Spleen (tissue), 13 donors: Measurements from ENCODE around the gene IHH. TPM values are rescaled to one million over a fixed set of nuclear protein-coding genes. Genes with fewer than 3 reads are reported as not detected.

Source experiments
- DNase-seq: peaks from one replicate; pipeline ENCODE4 v3.0.0-alpha.2; 2020
- H3K27ac ChIP-seq, 8 donors: fragments of 200-600 bp; sonication (generic) in 7 of 8; 1 replicate in 4 of 8; 2 replicates in 4 of 8; pipeline versions ENCODE4 v1.5.0 to v1.8.0; 2016 to 2021; ENCODE audit warnings: inconsistent platforms in 4 of 8, mild to moderate bottlenecking in 4 of 8, moderate library complexity in 1 of 8
- H3K27me3 ChIP-seq, 7 donors: fragments of 200-600 bp; sonication (generic) in 6 of 7; replicated peaks in 1 of 7; 1 replicate in 4 of 7; 2 replicates in 3 of 7; pipeline versions ENCODE4 v1.5.0 to v1.8.0; 2016 to 2021; ENCODE audit warnings: inconsistent platforms in 3 of 7, mild to moderate bottlenecking in 1 of 7
- H3K36me3 ChIP-seq, 6 donors: fragments of 200-600 bp; sonication (generic) in 5 of 6; 1 replicate in 4 of 6; 2 replicates in 2 of 6; pipeline versions ENCODE4 v1.5.0 to v1.8.0; 2016 to 2021; ENCODE audit warnings: inconsistent platforms in 2 of 6
- H3K4me1 ChIP-seq, 6 donors: fragments of 200-600 bp; sonication (generic) in 5 of 6; 1 replicate in 3 of 6; 2 replicates in 3 of 6; pipeline versions ENCODE4 v1.5.0 to v1.8.0; 2016 to 2021; ENCODE audit warnings: inconsistent platforms in 3 of 6
- H3K4me3 ChIP-seq, 8 donors: fragments of 200-600 bp; sonication (generic) in 7 of 8; 1 replicate in 4 of 8; 2 replicates in 4 of 8; pipeline versions ENCODE4 v1.5.0 to v1.8.0; 2016 to 2021; ENCODE audit warnings: inconsistent platforms in 4 of 8, mild to moderate bottlenecking in 4 of 8, moderate library complexity in 2 of 8
- H3K9me3 ChIP-seq, 8 donors: fragments of 200-600 bp; sonication (generic) in 7 of 8; 1 replicate in 4 of 8; 2 replicates in 4 of 8; pipeline versions ENCODE4 v1.5.0 to v1.8.0; 2016 to 2021; ENCODE audit warnings: inconsistent platforms in 4 of 8
- CTCF ChIP-seq, 11 experiments: fragments of 200-600 bp in 7 of 11; fragments of 450-650 bp in 4 of 11; sonication (generic) in 4 of 11; IDR thresholded peaks in 8 of 11; conservative IDR thresholded peaks in 3 of 11; 1 replicate in 7 of 11; 2 replicates in 4 of 11; pipeline versions ENCODE4 v1.4.0 to v1.8.0; 2016 to 2021; ENCODE audit warnings: antibody characterized with exemption in 11 of 11, inconsistent platforms in 4 of 11, mild to moderate bottlenecking in 1 of 11
- POLR2A ChIP-seq, 3 donors: fragments of 450-650 bp; IDR thresholded peaks; one replicate each; pipeline ENCODE4 v1.5.1; 2017; ENCODE audit warnings: antibody characterized with exemption in 3 of 3, mild to moderate bottlenecking in 1 of 3
- POLR2AphosphoS5 ChIP-seq, 3 donors: sonication (generic); formaldehyde crosslinking; IDR thresholded peaks; one replicate each; pipeline ENCODE4 v1.5.1; 2017; ENCODE audit warnings: antibody characterized with exemption in 3 of 3
- WGBS, 5 donors: extraction: QIAGEN DNeasy Blood & Tissue Kit in 3 of 5; methylation state at CpG; one replicate each; pipeline versions ENCODE4 v1.1.5 to v1.1.7; 2013 to 2018; 5-methylcytosine and 5-hydroxymethylcytosine counted together
- intact Hi-C: fragments of 100-400 bp; cut with DNase I; formaldehyde crosslinking; loops from one replicate; pipeline ENCODE4 v1.15.0; 2023; ENCODE audit warnings: low total_unique reads
- long read RNA-seq, 2 donors: transcript quantifications; one replicate each; lab custom pipeline, GENCODE V29; 2026
- polyA plus RNA-seq, 3 donors: library from polyadenylated mRNA; stranded (reverse); fragments of 200-250 nt; gene quantifications; one replicate each; pipeline ENCODE4 v1.2.1, GENCODE V29; 2013
- total RNA-seq, 7 donors: library from RNA; depleted of rRNA in 3 of 7; stranded (reverse); fragments of >200 nt in 3 of 7; fragmentation: NEBNext Ultra II Directional in 4 of 7; extraction: Animal tissue kit (Norgen Biotek cat#: 25700) in 4 of 7; gene quantifications; one replicate each; pipeline versions ENCODE4 v1.1.0 to v1.2.1, GENCODE V29; 2016 to 2021
- donor health status: healthy with polysubstance abuse.
- donor health status: DM: no; HTN: no; CAD: no; lungs with moderate emphysema.
- donor health status: DM: no; HTN: no; CAD: no.
- donor health status: Bipolar disorder and iron deficiency.
- donor health status: healthy.
- donor health status: DM: no; HTN: no; CAD: no.
- donor health status: DM: yes; HTN: yes; CAD: no.

IHH gene
- not detected for total RNA-seq
- under 1 TPM in 2 of 3 donors, not detected in 1; 0.06 to 0.13 TPM for polyA plus RNA-seq
- long read RNA-seq, donor 1 = 0 reads
- long read RNA-seq, donor 2 = 0 reads

GRCh38 chr2:219060821-219061791, at the start of gene IHH:
IHH (minus strand) TSS chr2:219060921; CDS start chr2:219060467, 454 bp downstream.
- WGBS, 5 donors = 2 to 5% (median 4%) methylated on average over 38 to 76 of the region's 76 CpGs
- peak within 1 kb of the TSS in 7 of 8 donors; percentile 4 to 61 (median 23) for H3K4me3 ChIP-seq
- no peak for TF ChIP-seq POLR2A (IDR thresholded peaks at IDR 0.05)
- H3K27ac ChIP-seq = no peak within 1 kb of the TSS
- no peaks in the 10 kb centered on the region for H3K9me3 ChIP-seq
- peaks cover 18 to 86% (median 71%) of the 10 kb centered on the region in 7 donors for H3K27me3 ChIP-seq
- no peak for DNase-seq
- H3K36me3 ChIP-seq = no peaks in the 10 kb centered on the region
- H3K4me1 ChIP-seq = peaks cover 27 to 46% (median 41%) of the 10 kb centered on the region in 6 donors
- intact Hi-C loops = no loop called here

- no peak overlapping the region for H3K27ac ChIP-seq
- no peaks in the 10 kb centered on the region for H3K9me3 ChIP-seq
- DNase-seq = no peak
- H3K27me3 ChIP-seq = no peaks in the 10 kb centered on the region
- TF ChIP-seq CTCF (IDR thresholded peaks at IDR 0.05 in 8 of 11, conservative IDR thresholded peaks at IDR 0.05 in 3 of 11) (no peak), POLR2AphosphoS5 (IDR thresholded peaks at IDR 0.05) (no peak), POLR2A (IDR thresholded peaks at IDR 0.05) (no peak)
- intact Hi-C loops = no loop called here
- 45 to 61% (median 49%) methylated on average over 3 of the region's 3 CpGs for WGBS, 5 donors
- H3K4me3 ChIP-seq = no peak overlapping the region
- peaks cover 0 to 37% (median 15%) of the 10 kb centered on the region in 6 donors for H3K4me1 ChIP-seq
- H3K36me3 ChIP-seq = peaks cover 0 to 6% (median 0%) of the 10 kb centered on the region in 6 donors
Measured at GRCh38 chr2:219109471-219109870, 48.8 kb upstream of the IHH start.

GRCh38 chr2:219107758-219108157, 47.0 kb upstream of the IHH start:
- Histone ChIP-seq H3K9me3 (no peaks in the 10 kb centered on the region), H3K27ac (peak overlapping the region in 1 of 8 donors; percentile 14), H3K4me3 (no peak overlapping the region), H3K27me3 (no peaks in the 10 kb centered on the region), H3K4me1 (peaks cover 0 to 37% (median 15%) of the 10 kb centered on the region in 6 donors), H3K36me3 (peaks cover 0 to under 1% (median 0%) of the 10 kb centered on the region in 6 donors)
- no peak for DNase-seq
- 29 to 59% (median 42%) methylated on average over 8 of the region's 8 CpGs for whole genome bisulfite sequencing, 5 donors
- intact Hi-C loops = no loop called here
- TF ChIP-seq POLR2AphosphoS5 (IDR thresholded peaks at IDR 0.05) = no peak
- no peak for TF ChIP-seq CTCF (IDR thresholded peaks at IDR 0.05 in 8 of 11, conservative IDR thresholded peaks at IDR 0.05 in 3 of 11)
- TF ChIP-seq POLR2A (IDR thresholded peaks at IDR 0.05) = no peak

GRCh38 chr2:219106251-219106650, 45.5 kb upstream of the IHH start:
- no peak overlapping the region for H3K27ac ChIP-seq
- no peaks in the 10 kb centered on the region for H3K9me3 ChIP-seq
- peaks cover 0 to 37% (median 15%) of the 10 kb centered on the region in 6 donors for H3K4me1 ChIP-seq
- TF ChIP-seq POLR2A (IDR thresholded peaks at IDR 0.05) (no peak), POLR2AphosphoS5 (IDR thresholded peaks at IDR 0.05) (no peak), CTCF (IDR thresholded peaks at IDR 0.05 in 8 of 11, conservative IDR thresholded peaks at IDR 0.05 in 3 of 11) (no peak)
- H3K4me3 ChIP-seq = no peak overlapping the region
- peaks cover 0 to 13% (median 0%) of the 10 kb centered on the region in 6 donors for H3K36me3 ChIP-seq
- WGBS, 5 donors = 88 to 97% (median 92%) methylated on average over 3 of the region's 3 CpGs
- intact Hi-C loops = no loop called here
- H3K27me3 ChIP-seq = no peaks in the 10 kb centered on the region
- DNase-seq = no peak
